Fibroblast of upper back skin (primary cell): ENCODE results near the gene GRAMD1B.
"Not testable (repeated sequence)": the region's sequence is repeated elsewhere in the genome, so short reads cannot be mapped to it uniquely, and the experiment has no call there.

Experiments
- DNase-seq: peaks from one replicate; pipeline ENCODE4 v3.0.0-alpha.2; 2013

Gene GRAMD1B

DNA sequence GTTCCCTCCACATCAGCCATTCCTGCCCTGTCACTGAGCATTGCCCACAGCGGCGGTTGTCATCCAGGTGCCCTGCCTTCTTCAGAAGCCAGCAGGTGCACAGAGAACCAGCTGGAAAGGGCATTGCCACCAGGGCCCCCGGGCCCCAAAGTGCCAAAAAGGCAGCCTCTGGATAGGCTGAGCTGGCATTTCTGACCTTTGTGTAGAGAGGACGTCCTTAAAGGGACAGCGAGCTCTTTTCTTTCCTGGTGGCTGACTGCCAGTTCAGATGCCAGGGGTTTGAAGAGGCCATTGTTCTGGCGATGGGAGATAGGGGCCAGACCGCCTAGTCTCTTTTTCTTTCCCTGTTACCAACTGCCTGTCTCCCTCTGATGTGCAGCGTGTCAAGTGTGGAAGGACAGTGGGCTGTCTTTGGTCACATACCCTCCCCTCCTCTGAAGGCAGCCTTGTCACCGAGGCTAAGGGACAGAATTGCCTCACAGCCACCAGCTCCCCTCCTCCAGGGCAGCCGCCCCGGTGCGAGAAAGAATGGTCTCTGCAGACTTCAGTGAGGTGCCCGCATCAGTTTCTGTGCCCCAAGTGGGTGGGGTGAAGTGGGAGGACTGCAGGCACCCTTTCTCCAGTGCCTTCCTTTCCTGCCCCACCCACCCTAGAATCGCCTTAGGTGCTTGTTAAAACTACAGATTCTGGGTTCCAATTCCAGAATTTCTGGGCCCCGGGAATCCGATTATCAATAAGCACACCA lies 114.7 kb downstream of the GRAMD1B start:
- DNase-seq = no peak

- no peak for DNase-seq
Measured at GRCh38 chr11:123545726-123546270, 115.7 kb downstream of the GRAMD1B start.

- DNase-seq = peak; percentile 68
Measured at GRCh38 chr11:123546515-123546914, 116.4 kb downstream of the GRAMD1B start.

GRCh38 chr11:123547180-123547579 lies 117.1 kb downstream of the GRAMD1B start:
- DNase-seq = no peak

DNA sequence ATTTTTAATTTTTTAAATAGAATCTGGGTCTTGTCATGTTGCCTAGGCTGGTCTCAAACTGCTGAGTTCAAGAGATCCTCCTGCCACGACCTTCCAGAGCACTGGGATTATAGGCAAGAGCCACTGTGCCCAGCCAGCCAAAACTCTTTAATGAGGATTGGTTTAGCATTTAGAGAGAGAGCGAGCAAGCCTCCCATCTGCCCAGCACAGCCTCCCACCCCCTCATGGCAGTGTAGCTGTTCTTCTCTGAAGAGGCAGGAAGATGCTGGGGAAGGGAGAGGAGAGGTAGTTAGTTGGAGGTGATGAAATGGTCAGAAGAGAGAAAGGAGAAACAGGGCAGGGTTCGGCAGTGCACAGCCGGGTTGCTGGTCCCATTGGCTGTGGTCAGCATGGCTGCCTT lies 118.7 kb downstream of the GRAMD1B start:
- no peak for DNase-seq

- no peak for DNase-seq
Measured at GRCh38 chr11:123549926-123550917, 120.2 kb downstream of the GRAMD1B start.

- DNase-seq = no peak
Measured at GRCh38 chr11:123551079-123551478, 121.0 kb downstream of the GRAMD1B start.

DNA sequence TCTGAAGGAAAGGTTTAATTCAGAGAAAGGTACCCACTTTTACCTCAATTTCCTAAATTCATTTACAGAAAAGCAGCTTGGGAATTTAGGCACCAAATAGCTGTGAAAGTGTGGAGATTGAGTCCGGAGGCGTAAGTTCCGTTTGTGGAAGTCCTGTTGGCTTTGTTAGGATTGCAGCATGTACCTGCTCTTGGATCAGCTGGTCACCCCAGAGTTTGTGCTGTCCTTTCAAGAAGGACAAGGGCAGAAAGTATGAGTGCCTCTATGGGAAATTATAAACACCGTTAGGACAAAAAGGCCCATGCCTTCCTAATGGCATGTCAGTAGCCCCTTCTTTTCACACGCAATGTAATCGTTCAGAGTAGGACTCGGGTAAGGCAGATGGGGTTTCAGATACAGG lies 126.6 kb downstream of the GRAMD1B start:
- no peak for DNase-seq

DNA sequence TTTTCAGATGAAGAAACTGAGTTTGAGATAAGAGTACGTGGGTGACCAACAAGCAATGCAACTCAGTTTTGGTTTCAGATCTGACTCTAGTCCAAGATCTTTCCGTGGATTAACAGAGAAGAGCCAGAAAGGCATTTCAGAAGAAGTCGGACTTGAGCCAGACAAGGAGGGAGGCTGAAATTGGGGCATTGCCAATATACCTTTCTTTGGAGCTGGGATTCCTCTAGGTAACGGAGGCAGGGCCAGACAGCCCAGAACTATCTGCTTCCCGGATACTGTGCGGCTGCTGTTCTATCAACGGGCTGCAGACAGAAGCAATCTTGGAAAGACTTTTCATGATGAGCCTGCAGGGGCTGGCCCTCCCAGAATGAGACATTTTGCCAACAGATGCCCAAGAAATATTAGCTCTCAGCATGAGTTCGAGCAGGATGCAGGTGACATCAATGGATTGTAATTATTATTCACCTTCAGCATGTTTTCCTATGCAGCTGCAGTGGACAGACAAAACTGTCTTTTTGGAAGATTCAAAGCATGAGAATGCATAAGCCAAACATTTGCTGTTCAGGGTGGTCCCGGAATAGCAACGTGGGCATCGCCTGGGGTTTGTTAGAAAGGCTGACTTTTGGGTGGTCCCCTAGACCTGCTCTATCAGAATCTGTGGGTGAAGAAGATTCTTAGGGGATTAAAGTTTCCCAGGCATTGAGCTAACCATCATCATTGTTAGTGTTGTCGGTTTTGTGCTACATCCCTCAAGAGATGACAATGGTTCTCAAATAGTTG lies 128.7 kb downstream of the GRAMD1B start:
- DNase-seq = no peak

- peak; percentile 26 for DNase-seq
Measured at GRCh38 chr11:123559523-123559955, 129.5 kb downstream of the GRAMD1B start.

GRCh38 chr11:123560006-123560405 lies 129.9 kb downstream of the GRAMD1B start:
- DNase-seq = peak; percentile 80

DNA sequence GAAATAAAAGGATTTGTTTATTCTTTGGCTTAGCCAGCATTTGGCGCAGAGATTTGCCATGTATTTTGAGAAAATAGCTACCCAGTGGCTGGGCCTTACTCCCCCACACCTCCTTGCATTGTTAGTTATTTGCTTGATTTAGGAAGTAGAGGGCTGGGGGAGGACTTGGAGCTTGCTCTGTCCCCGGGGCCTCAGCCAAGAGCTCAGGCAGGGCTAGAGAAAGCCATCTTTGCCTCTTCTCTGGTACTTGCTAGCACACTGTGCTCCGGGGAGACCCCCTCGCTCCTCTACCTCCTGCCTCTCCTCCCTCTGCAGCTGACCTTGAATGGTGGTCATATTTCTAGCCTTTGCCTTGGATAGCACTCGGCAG lies 131.3 kb downstream of the GRAMD1B start:
- no peak for DNase-seq

DNA sequence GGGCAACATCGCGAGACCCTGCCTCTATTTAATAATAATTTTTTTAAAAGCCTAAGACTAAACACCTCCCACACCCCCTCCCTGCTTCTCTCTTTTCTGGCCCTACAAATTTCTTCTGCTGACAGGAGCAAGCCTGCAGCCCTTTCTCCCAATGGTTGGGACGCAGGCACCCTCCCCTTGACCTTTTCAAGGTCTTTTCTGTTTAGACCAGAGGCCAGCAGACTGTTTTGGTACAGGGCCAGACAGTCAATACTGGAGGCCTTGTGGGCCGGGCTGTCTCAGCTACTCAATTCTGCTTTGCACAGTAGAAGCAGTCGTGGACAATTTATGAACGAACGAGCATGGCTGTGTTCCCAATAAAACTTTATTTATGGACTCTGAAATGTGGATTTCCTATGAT lies 132.1 kb downstream of the GRAMD1B start:
- DNase-seq = no peak

DNA sequence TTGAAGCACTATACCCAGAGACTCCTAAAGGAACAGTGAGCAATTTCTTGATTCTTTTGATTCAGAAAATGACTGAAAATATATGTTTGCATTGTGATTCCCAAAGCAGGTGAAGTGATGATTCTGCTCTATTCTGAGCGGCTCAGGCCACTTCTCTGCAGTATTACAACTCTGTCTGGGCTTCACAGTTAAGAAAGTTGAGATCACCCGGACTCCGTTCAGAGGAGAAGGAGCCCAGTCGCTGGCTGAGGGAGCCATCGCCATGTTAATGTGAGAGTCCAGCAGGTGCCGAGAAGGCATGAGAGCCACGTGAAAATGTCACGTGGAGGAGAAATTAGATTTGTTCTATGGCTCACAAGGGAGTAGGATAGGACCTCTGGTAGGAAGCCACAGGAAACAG lies 132.8 kb downstream of the GRAMD1B start:
- no peak for DNase-seq

- no peak for DNase-seq
Measured at GRCh38 chr11:123564221-123564620, 134.2 kb downstream of the GRAMD1B start.

DNA sequence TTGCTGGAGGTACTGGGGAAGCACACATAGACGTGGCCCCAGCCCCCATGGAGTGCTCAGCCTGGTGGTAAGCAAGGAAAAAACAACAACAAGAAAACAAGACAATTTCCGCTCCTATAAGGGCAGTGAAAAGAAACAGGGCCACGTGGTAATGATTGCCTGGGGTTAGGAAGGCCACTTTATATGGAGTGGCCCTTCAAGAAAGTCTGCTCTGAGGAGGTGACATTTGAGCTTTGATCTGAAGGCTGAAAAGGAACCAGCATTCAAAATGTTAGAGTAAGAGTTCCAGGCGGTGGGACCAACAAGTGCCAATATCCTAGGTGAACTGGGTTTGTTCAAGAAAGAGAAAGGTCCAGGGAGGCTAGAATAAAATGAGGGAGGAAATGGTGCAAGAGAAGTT lies 136.8 kb downstream of the GRAMD1B start:
- no peak for DNase-seq

GRCh38 chr11:123567466-123567865 lies 137.4 kb downstream of the GRAMD1B start:
- no peak for DNase-seq

GRCh38 chr11:123568367-123568870 lies 138.3 kb downstream of the GRAMD1B start:
- no peak for DNase-seq

DNA sequence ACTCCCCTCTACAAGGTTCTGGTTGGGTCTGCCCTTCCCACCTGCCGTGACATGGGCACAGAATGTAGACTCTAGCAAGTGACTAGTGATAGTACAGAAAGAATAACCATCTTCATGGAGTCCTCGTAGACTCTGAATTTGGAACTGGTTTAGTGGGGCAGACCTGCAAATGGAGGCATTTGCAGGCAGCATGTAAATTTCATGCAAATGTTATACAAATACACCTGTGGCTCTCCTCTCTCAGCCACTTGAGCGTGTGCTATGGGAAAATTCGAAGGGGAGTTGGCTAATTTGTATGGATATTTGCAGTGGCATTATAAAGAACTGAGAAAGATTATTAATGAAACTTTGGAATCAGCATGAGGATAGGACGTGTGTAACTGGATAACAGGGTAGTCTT lies 139.3 kb downstream of the GRAMD1B start:
- DNase-seq = no peak

DNA sequence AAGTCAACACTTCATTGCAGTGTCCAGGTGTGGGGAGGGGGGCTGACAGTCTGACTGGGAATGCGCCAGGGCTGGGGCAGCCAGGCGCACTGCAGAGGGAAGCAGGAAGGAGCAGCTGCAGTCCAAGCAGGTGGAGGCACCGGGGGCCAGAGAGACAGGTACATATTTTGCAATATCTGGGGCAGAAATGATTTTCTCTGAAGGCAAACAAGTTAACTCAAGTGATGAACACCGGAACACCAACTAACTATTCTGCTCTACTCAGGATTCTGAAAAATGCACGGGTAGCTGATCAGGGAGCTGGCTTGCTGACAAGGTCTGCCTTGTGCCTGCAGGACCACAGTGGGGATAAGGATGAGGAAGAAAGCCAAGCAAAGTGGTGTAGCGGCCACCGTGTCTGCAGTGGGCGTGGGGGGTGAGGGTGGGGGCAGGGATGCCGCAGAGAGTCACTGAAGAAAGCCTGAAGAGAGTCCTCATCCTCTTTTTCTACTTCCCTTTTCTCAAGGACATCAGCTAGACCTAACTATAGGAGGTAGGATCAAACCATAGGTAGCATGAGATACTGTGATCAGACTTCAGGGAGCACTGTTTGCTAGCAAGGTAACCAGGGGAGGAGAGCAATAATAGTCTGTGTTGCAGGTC lies 141.0 kb downstream of the GRAMD1B start:
- no peak for DNase-seq

GRCh38 chr11:123572791-123573190 lies 142.7 kb downstream of the GRAMD1B start:
- DNase-seq = not testable (repeated sequence)

GRCh38 chr11:123573286-123573685 lies 143.2 kb downstream of the GRAMD1B start:
- no peak for DNase-seq
